ENCODE data around the gene COL9A3. TPM values are rescaled to one million over a fixed set of nuclear protein-coding genes. Genes with fewer than 3 reads are reported as not detected.

The COL9A3 gene
- total and polyA plus RNA-seq, 2 of the 8 experiments (the other 6 are each of a cell fraction or from before 2014, with no cell fraction given) = 21.7 to 80.1 TPM

DNA sequence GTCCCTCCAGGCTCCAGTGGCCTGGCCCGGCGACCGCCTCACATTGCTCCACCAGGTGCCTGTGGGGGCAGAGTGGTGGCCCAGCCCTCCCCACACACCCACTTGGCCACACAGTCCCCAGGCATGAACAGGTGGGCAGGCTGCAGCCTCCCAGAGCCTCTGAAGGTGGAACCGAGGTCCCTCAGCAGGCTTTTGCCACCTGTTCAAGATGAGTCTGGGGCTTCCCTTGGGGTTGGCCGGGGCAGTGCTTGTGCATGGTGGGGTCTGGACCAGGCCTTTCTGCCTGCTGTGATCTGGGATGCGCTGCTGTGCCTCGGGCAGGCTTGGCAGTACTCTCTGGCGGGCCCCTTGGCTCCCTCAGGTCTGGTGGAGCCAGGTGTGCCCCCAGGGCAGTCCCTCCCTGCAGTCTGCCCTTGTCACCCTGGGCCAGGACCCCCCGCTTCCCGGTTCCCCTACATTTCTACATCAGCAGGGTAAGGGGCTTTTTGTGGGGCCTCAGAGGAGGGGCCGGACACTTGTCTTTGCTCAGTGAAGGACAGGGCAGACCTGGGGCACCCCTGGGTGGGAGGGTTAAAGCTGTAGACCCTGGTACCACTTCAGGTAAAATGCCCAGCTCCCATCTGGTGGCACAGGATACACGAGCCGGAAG, 2.7 kb upstream of the COL9A3 start:
- Histone ChIP-seq H2BK15ac (ENCODE audit: low read length) (no peak overlapping the region), H3K27ac (ENCODE audit: low read depth, low read length) (no peak overlapping the region), H3K79me2 (ENCODE audit: control insufficient read depth in 1 of 2, insufficient read depth in 2 of 2, low read length in 2 of 2) (no peaks in the 10 kb centered on the region), H4K5ac (ENCODE audit: insufficient read length, low read depth, low read length) (no peak overlapping the region), H2BK120ac (replicated peaks; ENCODE audit: low read depth, low read length) (no peak overlapping the region), H3K56ac (replicated peaks; ENCODE audit: insufficient read length, low read depth, low read length) (no peak overlapping the region), H3K14ac (ENCODE audit: insufficient read length) (no peak overlapping the region), H3K4me2 (ENCODE audit: insufficient read depth in 1 of 2, low read depth in 2 of 2, low read length in 2 of 2) (no peak overlapping the region), H2BK20ac (ENCODE audit: low read length) (no peak overlapping the region), H3K9ac (replicated peaks in 1 of 4; ENCODE audit: extremely low read depth in 1 of 4, low read depth in 3 of 4, low read length in 3 of 4) (no peak overlapping the region), H3K36me3 (ENCODE audit: control insufficient read depth in 2 of 4, insufficient read depth in 4 of 4, low read length in 3 of 4) (peaks cover 0 to 19% (median 8%) of the 10 kb centered on the region in 4 experiments; a peak in 4 of 8 replicates), H3K27me3 (replicated peaks in 1 of 4; ENCODE audit: control insufficient read depth in 3 of 4, extremely low read depth in 1 of 4, insufficient read depth in 3 of 4, low read length in 3 of 4) (peaks cover 0 to 8% (median 2%) of the 10 kb centered on the region in 4 experiments; a peak in 2 of 7 replicates), H3K9me3 (ENCODE audit: insufficient read depth in 2 of 2, low read depth in 1 of 2, low read length in 1 of 2) (no peaks in the 10 kb centered on the region), H4K20me1 (replicated peaks in 1 of 2; ENCODE audit: control insufficient read depth in 1 of 2, insufficient read depth in 2 of 2, low read length in 2 of 2) (peaks cover 0 to 5% of the 10 kb centered on the region in 2 experiments), H3K4me3 (ENCODE audit: extremely low read depth in 1 of 4, insufficient read depth in 2 of 4, low read depth in 3 of 4, low read length in 4 of 4) (no peak overlapping the region), H4K8ac (ENCODE audit: extremely low read depth, insufficient read depth, low read length) (0 out of 2 replicates have a peak overlapping the region, but pooled peaks have one; percentile 53), H4K91ac (replicated peaks; ENCODE audit: insufficient read length, low read length) (no peak overlapping the region), H2BK12ac (ENCODE audit: low read depth, low read length) (no peak overlapping the region), H2BK5ac (ENCODE audit: low read depth, low read length) (peak overlapping the region; percentile 82; the same call in 1 of the 2 replicates), H3K23ac (ENCODE audit: insufficient read length) (no peak overlapping the region), H3K4ac (replicated peaks; ENCODE audit: insufficient read length, low read depth, low read length) (no peak overlapping the region), H3K4me1 (replicated peaks in 1 of 4; ENCODE audit: control insufficient read depth in 3 of 4, insufficient read depth in 4 of 4, low read length in 3 of 4) (peaks cover 0 to 17% (median 11%) of the 10 kb centered on the region in 4 experiments; a peak in 5 of 7 replicates), H2AK5ac (ENCODE audit: low read depth, low read length) (no peak overlapping the region), H3K18ac (ENCODE audit: extremely low read depth, low read length) (no peak overlapping the region), H2AFZ (ENCODE audit: low read length) (no peak overlapping the region), H3K79me1 (ENCODE audit: low read depth, low read length) (no peaks in the 10 kb centered on the region), H3K23me2 (ENCODE audit: low read depth, low read length) (peaks cover 13% of the 10 kb centered on the region)
- FAIRE-seq (no peak), DNase-seq (ENCODE audit: low read depth in 1 of 2, low spot score in 2 of 2) (no peak)
- CTCF ChIA-PET (ENCODE audit: partially characterized antibody) = interaction anchor here (0.7 to 3.5 kb wide), 5 partner anchors 15 to 224 kb away, joined by 3 to 15 read pairs (median 3); no protein-coding TSS in a partner anchor
- POLR2A ChIA-PET (ENCODE audit: partially characterized antibody) = interaction anchor here (0.6 to 2.4 kb wide), 11 partner anchors 9 to 128 kb away, joined by 3 to 14 read pairs (median 7); partner anchors contain the start of gene GID8
- 85% methylated on average over 11 of the region's 13 CpGs; no CpG with 5 or more reads in 1 of the 2 experiments for WGBS, 2 experiments (ENCODE audit: extremely low coverage in 1 of 2, insufficient coverage in 1 of 2, insufficient read length in 1 of 2, insufficient replicate concordance in 2 of 2, low coverage in 1 of 2, low lambda C conversion rate in 2 of 2, missing lambda C conversion rate in 1 of 2)
- TF ChIP-seq HDAC6 (IDR thresholded peaks at IDR 0.05; ENCODE audit: low read depth, low read length) = no peak
- TF ChIP-seq SIX5 (IDR thresholded peaks at IDR 0.05; ENCODE audit: low read depth, low read length) = no peak
- no peak for TF ChIP-seq SRF (IDR thresholded peaks at IDR 0.05; ENCODE audit: low read depth, low read length)
- no peak for TF ChIP-seq ASH2L (IDR thresholded peaks at IDR 0.05; ENCODE audit: low read length)
- TF ChIP-seq CEBPB (IDR thresholded peaks at IDR 0.05; ENCODE audit: low read depth, low read length) = no peak
- no peak for TF ChIP-seq RNF2 (IDR thresholded peaks at IDR 0.05; ENCODE audit: borderline replicate concordance, low read depth, low read length, missing control alignments, poor library complexity, severe bottlenecking)
- TF ChIP-seq CHD2 (IDR thresholded peaks at IDR 0.05; ENCODE audit: low read length) = no peak
- TF ChIP-seq, protein P1, sequence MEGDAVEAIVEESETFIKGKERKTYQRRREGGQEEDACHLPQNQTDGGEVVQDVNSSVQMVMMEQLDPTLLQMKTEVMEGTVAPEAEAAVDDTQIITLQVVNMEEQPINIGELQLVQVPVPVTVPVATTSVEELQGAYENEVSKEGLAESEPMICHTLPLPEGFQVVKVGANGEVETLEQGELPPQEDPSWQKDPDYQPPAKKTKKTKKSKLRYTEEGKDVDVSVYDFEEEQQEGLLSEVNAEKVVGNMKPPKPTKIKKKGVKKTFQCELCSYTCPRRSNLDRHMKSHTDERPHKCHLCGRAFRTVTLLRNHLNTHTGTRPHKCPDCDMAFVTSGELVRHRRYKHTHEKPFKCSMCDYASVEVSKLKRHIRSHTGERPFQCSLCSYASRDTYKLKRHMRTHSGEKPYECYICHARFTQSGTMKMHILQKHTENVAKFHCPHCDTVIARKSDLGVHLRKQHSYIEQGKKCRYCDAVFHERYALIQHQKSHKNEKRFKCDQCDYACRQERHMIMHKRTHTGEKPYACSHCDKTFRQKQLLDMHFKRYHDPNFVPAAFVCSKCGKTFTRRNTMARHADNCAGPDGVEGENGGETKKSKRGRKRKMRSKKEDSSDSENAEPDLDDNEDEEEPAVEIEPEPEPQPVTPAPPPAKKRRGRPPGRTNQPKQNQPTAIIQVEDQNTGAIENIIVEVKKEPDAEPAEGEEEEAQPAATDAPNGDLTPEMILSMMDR (IDR thresholded peaks at IDR 0.05; ENCODE audit: control extremely low read depth in 1 of 3, insufficient read depth in 1 of 3, low read depth in 1 of 3, low read length in 3 of 3) = no peak
- TF ChIP-seq TAF7 (optimal IDR thresholded peaks at IDR 0.05; ENCODE audit: borderline replicate concordance, low read depth, low read length) = no peak
- no peak for TF ChIP-seq NRF1 (IDR thresholded peaks at IDR 0.05; ENCODE audit: low read depth, low read length)

All from H1 (cell line).